NB4 (cell line): ENCODE results near the gene TNKS1BP1.

Experiments used
- DNase-seq: peaks from one replicate; pipeline ENCODE4 v3.0.0; 2010; ENCODE audit warnings: low read depth
- H3K4me3 ChIP-seq: one replicate; pipeline ENCODE4 v1.5.1; 2011; ENCODE audit warnings: mild to moderate bottlenecking, low read depth, low read length, moderate library complexity
- CTCF ChIP-seq: IDR thresholded peaks from one replicate; pipeline ENCODE4 v1.5.1; 2012; ENCODE audit warnings: low read depth, low read length
- MAX ChIP-seq: IDR thresholded peaks from 2 replicates; pipeline ENCODE4 v1.6.1; 2011; ENCODE audit warnings: low read depth, low read length
- MYC ChIP-seq: IDR thresholded peaks from 2 replicates; pipeline ENCODE4 v1.6.1; 2011; ENCODE audit warnings: low read depth, low read length
- POLR2A ChIP-seq: IDR thresholded peaks from 2 replicates; pipeline ENCODE4 v1.6.1; 2011; ENCODE audit warnings: mild to moderate bottlenecking; ENCODE audit not compliant: insufficient read length; ENCODE audit errors: extremely low read depth

The TNKS1BP1 gene

GRCh38 chr11:57307666-57308270 lies 17.0 kb downstream of the TNKS1BP1 start:
- H3K4me3 ChIP-seq: no peak overlapping the region
- no peak for TF ChIP-seq CTCF
- TF ChIP-seq MAX: no peak
- no peak for TF ChIP-seq MYC
- TF ChIP-seq POLR2A: no peak
- DNase-seq: no peak

- DNase-seq: no peak
- no peak overlapping the region for H3K4me3 ChIP-seq
- TF ChIP-seq MYC: no peak
- no peak for TF ChIP-seq CTCF
- TF ChIP-seq POLR2A: no peak
- no peak for TF ChIP-seq MAX
These were observed 17.7 kb downstream of the TNKS1BP1 start for GRCh38 chr11:57306940-57307565.

- DNase-seq: no peak
- TF ChIP-seq CTCF: no peak
- TF ChIP-seq MYC: no peak
- no peak for TF ChIP-seq POLR2A
- no peak for TF ChIP-seq MAX
These were observed 18.4 kb downstream of the TNKS1BP1 start for GRCh38 chr11:57306161-57306876.

GRCh38 chr11:57305523-57305922 lies 19.2 kb downstream of the TNKS1BP1 start:
- H3K4me3 ChIP-seq: no peak overlapping the region
- no peak for TF ChIP-seq POLR2A
- no peak for TF ChIP-seq CTCF
- no peak for TF ChIP-seq MYC
- no peak for TF ChIP-seq MAX
- DNase-seq: no peak

More at GRCh38 chr11:57306161-57306876, 18.4 kb downstream of the TNKS1BP1 start:
- H3K4me3 ChIP-seq: no peak overlapping the region

GRCh38 chr11:57303990-57304579 lies 20.7 kb downstream of the TNKS1BP1 start:
- TF ChIP-seq POLR2A: no peak
- TF ChIP-seq CTCF: no peak
- TF ChIP-seq MYC: no peak
- no peak for TF ChIP-seq MAX
- no peak for DNase-seq
- no peak overlapping the region for H3K4me3 ChIP-seq
